NCI-H2081 treated with DMSO at 0.1 percent for 48 hours (cell line): ENCODE results near the gene SGF29.
"Not testable (repeated sequence)": the region's sequence is repeated elsewhere in the genome, so short reads cannot be mapped to it uniquely, and the experiment has no call there.

Experiments used
- DNase-seq: peaks from one replicate; lab custom pipeline; 2025; lab: John Stamatoyannopoulos, UW

SGF29 gene

GRCh38 chr16:28532940-28533647 is 20.6 kb upstream of the SGF29 start:
- DNase-seq = no peak

- no peak for DNase-seq
Observed at GRCh38 chr16:28534542-28535373, 19.0 kb upstream of the SGF29 start.

DNA sequence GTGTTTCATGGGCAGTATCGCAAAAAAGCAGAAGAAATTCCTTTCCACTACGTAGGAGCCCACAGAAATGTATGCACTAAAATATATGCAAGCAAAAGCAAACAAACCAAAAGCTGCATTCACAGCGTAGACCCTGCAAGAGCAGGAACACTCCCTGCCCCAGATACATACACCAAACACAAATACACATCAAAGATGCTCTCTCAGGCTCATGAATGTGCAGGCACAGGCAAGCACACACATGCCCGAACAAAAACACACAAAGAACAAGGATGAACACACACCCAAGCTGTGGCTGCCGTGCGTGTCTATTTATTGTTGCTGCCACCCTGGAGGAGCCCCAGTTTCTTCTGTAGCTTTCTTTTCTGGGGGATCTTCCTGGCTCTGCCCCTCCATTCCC is 16.6 kb upstream of the SGF29 start:
- no peak for DNase-seq

DNA sequence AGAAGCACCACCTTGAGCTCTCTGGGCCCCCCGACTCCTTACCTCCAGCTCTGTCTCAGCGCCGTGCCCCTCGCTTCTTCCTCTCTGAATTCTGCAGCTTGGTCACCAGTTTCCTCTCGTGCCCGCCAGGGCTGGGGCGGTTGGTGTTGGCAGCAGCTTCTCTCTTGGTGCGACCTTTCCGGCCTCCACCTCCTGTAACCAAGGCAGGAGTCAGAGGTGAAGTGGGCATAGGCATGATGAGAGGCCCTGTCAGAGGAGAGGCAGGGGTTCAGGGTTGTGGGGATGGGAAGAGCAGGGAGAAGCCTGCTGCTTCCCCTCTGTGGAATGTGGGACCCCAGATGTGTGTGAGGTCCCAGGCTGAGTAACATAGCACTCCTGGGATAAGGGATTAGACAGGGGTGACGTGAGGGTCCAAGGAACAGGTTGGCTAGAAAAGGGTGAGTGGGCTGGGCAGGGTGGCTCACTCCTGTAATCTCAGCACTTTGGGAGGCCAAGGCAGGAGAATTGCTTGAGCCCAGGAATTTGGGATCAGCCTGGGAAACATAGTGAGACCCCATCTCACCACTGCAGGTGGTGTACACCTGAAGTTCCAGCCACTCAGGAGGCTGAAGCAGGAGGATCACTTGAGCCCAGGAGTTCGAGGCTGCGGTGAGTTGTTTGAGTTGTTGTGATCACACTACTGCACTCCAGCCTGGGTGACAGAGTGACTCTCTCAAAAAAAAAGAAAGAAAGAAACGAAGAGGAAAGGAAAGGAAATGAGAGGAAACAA is 15.6 kb upstream of the SGF29 start:
- no peak for DNase-seq

- DNase-seq = no peak
Observed at GRCh38 chr16:28538733-28539596, 14.8 kb upstream of the SGF29 start, which contains the start of gene NUPR1. Gene NUPR1 (minus strand): TSS chr16:28538974. CDS start chr16:28538907, 67 bp downstream.

- no peak for DNase-seq
Observed at GRCh38 chr16:28540346-28540745, 13.4 kb upstream of the SGF29 start.

DNA sequence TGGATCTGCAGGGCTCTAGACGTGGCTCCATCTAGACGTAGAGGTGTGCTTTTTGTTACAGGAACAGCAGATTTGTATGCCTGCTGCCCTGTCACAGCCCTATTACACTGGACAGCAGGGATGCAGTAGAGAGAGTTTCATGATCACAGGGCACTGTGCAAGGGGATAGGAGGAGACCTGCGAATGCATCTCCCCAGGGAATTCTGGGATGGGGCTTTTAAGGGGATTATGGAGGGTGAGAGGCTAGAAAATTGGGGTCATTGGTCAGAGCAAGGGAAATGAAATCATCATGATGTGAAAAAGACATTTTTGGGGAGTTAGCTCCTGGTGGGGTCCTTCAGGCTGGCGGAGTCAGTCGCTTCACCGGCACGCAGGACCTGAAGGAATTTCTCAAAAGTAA is 11.1 kb upstream of the SGF29 start:
- no peak for DNase-seq

- no peak for DNase-seq
Observed at GRCh38 chr16:28543072-28543471, 10.6 kb upstream of the SGF29 start.

DNA sequence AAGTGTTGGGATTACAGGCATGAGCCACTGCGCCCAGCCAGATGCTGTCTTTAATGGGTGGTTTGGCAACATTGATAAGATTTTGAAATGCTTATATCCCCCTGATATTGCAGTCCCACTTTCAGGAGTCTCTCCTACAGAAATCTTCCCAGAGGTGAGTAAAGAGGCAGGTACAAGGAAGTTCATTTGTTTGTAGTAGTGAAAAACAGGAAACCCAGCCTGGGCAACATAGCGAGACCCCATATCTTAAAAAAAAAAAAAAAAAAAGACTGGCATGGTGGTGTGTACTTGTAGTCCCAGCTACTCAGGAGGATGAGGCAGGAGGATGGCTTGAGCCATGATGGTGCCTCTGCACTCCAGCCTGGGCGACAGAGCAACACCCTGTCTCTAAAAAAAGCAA is 8.7 kb upstream of the SGF29 start:
- DNase-seq = no peak

DNA sequence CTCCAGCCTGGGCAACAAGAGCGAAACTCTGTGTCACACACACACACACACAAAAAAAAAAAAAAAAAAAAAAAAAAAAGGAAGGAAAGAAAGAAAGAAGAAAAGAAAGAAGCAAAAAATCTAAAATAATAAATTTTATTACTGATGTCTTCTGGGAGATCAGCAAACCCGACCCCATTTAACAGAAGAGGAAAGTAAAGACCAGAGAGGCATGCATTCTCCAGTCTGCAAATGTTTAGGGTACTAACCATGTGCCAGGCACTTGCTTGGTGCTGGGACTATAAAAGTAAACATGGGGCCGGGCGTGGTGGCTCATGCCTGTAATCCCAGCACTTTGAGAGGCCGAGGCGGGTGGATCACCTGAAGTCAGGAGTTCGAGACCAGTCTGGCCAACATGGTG is 7.8 kb upstream of the SGF29 start:
- not testable (repeated sequence) for DNase-seq

DNA sequence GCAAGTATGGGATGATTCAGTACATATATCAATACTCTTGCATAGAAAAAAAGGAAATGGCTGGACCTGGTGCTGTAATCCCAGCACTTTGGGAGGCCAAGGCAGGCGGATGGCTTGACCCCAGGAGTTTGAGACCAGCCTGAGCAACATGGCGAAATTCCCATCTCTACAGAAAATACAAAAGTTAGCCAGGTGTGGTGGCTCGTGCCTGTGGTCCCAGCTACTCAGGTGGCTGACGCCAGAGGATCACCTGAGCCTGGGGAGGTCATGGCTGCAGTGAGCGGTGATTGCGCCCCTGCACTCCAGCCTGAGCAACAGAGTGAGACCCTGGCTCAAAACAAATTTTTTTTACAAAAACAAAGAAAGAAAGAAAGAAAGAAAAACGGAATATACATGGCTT is 7.1 kb upstream of the SGF29 start:
- no peak for DNase-seq

DNA sequence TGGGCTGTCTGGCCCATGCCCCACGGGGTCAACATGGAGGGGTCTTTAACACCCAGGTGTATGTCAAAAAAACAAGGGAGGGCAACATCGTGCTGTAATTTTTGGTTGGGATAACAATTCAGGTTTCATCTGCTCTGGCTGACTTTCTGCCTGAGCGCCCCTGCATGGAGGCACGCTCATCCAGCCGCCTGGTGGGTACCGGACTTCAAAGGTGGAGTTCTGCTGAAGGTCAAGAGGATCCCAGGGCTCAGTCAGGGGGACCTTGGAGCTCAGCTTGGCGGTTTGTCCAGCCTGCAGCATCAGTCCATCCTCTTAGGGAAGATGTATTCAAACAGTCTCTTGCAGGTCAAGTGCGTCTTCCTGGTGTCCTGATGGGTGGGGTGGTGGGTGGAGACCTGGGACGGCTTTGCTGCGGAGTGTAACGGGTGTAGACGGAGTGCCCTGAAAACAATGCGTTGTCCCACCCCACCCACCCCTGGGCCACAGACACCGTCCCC is 5.4 kb upstream of the SGF29 start:
- no peak for DNase-seq

DNA sequence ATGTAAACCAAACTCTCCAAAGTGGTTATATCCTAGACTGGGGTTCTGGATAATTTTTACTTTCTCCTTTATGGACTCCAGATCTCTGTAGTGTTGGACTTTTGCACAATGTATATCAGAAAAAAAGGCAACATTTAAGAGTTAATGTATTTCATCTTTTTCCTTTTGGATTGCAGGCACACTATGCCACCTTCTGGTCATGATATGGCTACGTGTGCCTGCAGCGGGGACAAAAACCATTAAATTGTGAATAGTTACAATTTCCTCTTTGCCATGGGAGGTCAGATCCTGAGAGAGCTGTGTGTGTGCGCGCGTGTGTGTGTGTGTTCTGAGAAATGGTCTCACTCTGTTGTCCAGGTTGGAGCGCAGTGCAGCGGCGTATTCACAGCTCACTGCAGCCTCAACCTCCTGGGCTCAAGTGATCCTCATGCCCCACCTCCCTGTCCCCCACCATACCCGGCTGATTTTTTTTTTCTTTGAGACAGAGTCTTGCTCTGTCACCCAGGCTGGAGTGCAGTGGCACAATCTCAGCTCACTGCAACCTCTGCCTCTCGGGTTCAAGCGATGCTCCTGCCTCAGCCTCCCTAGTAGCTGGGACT is 4.3 kb upstream of the SGF29 start:
- no peak for DNase-seq

- DNase-seq = no peak
Observed at GRCh38 chr16:28554634-28555423, 1.1 kb downstream of the SGF29 start.

GRCh38 chr16:28555561-28555960 is 1.8 kb downstream of the SGF29 start:
- DNase-seq = no peak

GRCh38 chr16:28556914-28557320 is 3.2 kb downstream of the SGF29 start:
- no peak for DNase-seq

DNA sequence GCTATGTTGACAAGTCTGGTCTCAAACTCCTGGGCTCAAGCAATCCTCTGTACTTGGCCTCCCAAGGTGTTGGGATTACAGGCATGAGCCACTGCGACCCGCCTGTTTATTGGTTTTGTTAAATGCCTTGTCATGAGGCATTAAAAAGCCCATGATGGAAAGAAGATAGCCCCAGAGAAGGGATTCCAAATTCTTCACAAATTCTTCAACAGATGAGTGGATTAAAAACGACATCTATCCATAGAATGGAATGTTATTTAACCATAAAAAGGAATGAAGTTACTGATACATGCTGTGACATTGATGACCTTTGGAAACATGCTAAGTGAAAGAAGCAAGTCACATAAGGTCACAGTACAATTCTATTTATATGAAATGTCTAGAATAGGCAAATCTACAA is 4.7 kb downstream of the SGF29 start:
- no peak for DNase-seq

GRCh38 chr16:28561557-28562187 is 8.0 kb downstream of the SGF29 start:
- DNase-seq = no peak

- DNase-seq = no peak
Observed at GRCh38 chr16:28562199-28562598, 8.5 kb downstream of the SGF29 start.

- DNase-seq = no peak
Observed at GRCh38 chr16:28563218-28563617, 9.5 kb downstream of the SGF29 start.
